Measurements from ENCODE around the gene SLC5A6. TPM values are rescaled to one million over a fixed set of nuclear protein-coding genes. Genes with fewer than 3 reads are reported as not detected.
"Not testable (repeated sequence)": the region's sequence is repeated elsewhere in the genome, so short reads cannot be mapped to it uniquely, and the experiment has no call there.

Gene SLC5A6
- polyA plus RNA-seq, 1 donor, result 148 TPM

GRCh38 chr2:27175781-27176180 is 36.3 kb downstream of the SLC5A6 start:
- H3K27me3 ChIP-seq (ENCODE audit: control insufficient read depth, insufficient read depth, low read length); H3K27ac ChIP-seq (ENCODE audit: low read length); H3K4me3 ChIP-seq (ENCODE audit: low read length); H3K4me1 ChIP-seq (ENCODE audit: control insufficient read depth, insufficient read depth, low read length); H3K9me3 ChIP-seq (ENCODE audit: control insufficient read depth, low read depth, low read length); H3K36me3 ChIP-seq (ENCODE audit: control insufficient read depth, insufficient read depth, low read length); DNase-seq: not testable (repeated sequence)
- WGBS (ENCODE audit: insufficient coverage, low lambda C conversion rate), result no CpG with 5 or more reads among the region's 4 CpGs

GRCh38 chr2:27175330-27175729 is 36.7 kb downstream of the SLC5A6 start:
- H3K4me3 ChIP-seq (ENCODE audit: low read length), result no peak overlapping the region
- 76% methylated on average over 3 of the region's 8 CpGs for WGBS (ENCODE audit: insufficient coverage, low lambda C conversion rate)
- peaks cover 5% of the 10 kb centered on the region for H3K27me3 ChIP-seq (ENCODE audit: control insufficient read depth, insufficient read depth, low read length)
- H3K4me1 ChIP-seq (ENCODE audit: control insufficient read depth, insufficient read depth, low read length), result no peaks in the 10 kb centered on the region
- DNase-seq, result no peak
- H3K36me3 ChIP-seq (ENCODE audit: control insufficient read depth, insufficient read depth, low read length), result no peaks in the 10 kb centered on the region
- no peaks in the 10 kb centered on the region for H3K9me3 ChIP-seq (ENCODE audit: control insufficient read depth, low read depth, low read length)
- H3K27ac ChIP-seq (ENCODE audit: low read length), result no peak overlapping the region

GRCh38 chr2:27174638-27175037 is 37.4 kb downstream of the SLC5A6 start:
- Histone ChIP-seq H3K4me3 (ENCODE audit: low read length) (no peak overlapping the region), H3K27ac (ENCODE audit: low read length) (no peak overlapping the region), H3K27me3 (ENCODE audit: control insufficient read depth, insufficient read depth, low read length) (peaks cover 3% of the 10 kb centered on the region), H3K36me3 (ENCODE audit: control insufficient read depth, insufficient read depth, low read length) (no peaks in the 10 kb centered on the region), H3K9me3 (ENCODE audit: control insufficient read depth, low read depth, low read length) (no peaks in the 10 kb centered on the region), H3K4me1 (ENCODE audit: control insufficient read depth, insufficient read depth, low read length) (no peaks in the 10 kb centered on the region)
- DNase-seq, result no peak
- 92% methylated on average over 3 of the region's 6 CpGs for WGBS (ENCODE audit: insufficient coverage, low lambda C conversion rate)

- Histone ChIP-seq H3K36me3 (ENCODE audit: control insufficient read depth, insufficient read depth, low read length) (no peaks in the 10 kb centered on the region), H3K4me1 (ENCODE audit: control insufficient read depth, insufficient read depth, low read length) (no peaks in the 10 kb centered on the region), H3K9me3 (ENCODE audit: control insufficient read depth, low read depth, low read length) (no peaks in the 10 kb centered on the region), H3K4me3 (ENCODE audit: low read length) (no peak overlapping the region), H3K27ac (ENCODE audit: low read length) (no peak overlapping the region), H3K27me3 (ENCODE audit: control insufficient read depth, insufficient read depth, low read length) (peaks cover 3% of the 10 kb centered on the region)
- no CpG with 5 or more reads among the region's 8 CpGs for WGBS (ENCODE audit: insufficient coverage, low lambda C conversion rate)
- peak; percentile 19 to 60 for DNase-seq
Observed at GRCh38 chr2:27171351-27171848, 40.7 kb downstream of the SLC5A6 start.

GRCh38 chr2:27170581-27171337 is 41.3 kb downstream of the SLC5A6 start:
- H3K27ac ChIP-seq (ENCODE audit: low read length), result no peak overlapping the region
- H3K27me3 ChIP-seq (ENCODE audit: control insufficient read depth, insufficient read depth, low read length), result peaks cover 3% of the 10 kb centered on the region
- H3K4me3 ChIP-seq (ENCODE audit: low read length), result no peak overlapping the region
- DNase-seq, result no peak
- H3K36me3 ChIP-seq (ENCODE audit: control insufficient read depth, insufficient read depth, low read length), result no peaks in the 10 kb centered on the region
- WGBS (ENCODE audit: insufficient coverage, low lambda C conversion rate), result 83% methylated on average over 2 of the region's 6 CpGs
- no peaks in the 10 kb centered on the region for H3K9me3 ChIP-seq (ENCODE audit: control insufficient read depth, low read depth, low read length)
- H3K4me1 ChIP-seq (ENCODE audit: control insufficient read depth, insufficient read depth, low read length), result no peaks in the 10 kb centered on the region

GRCh38 chr2:27164960-27165763 is 46.9 kb downstream of the SLC5A6 start:
- DNase-seq, result no peak
- no peaks in the 10 kb centered on the region for H3K9me3 ChIP-seq (ENCODE audit: control insufficient read depth, low read depth, low read length)
- H3K4me3 ChIP-seq (ENCODE audit: low read length), result no peak overlapping the region
- no peaks in the 10 kb centered on the region for H3K4me1 ChIP-seq (ENCODE audit: control insufficient read depth, insufficient read depth, low read length)
- H3K27ac ChIP-seq (ENCODE audit: low read length), result no peak overlapping the region
- H3K27me3 ChIP-seq (ENCODE audit: control insufficient read depth, insufficient read depth, low read length), result no peaks in the 10 kb centered on the region
- WGBS (ENCODE audit: insufficient coverage, low lambda C conversion rate), result no CpG with 5 or more reads among the region's 8 CpGs
- no peaks in the 10 kb centered on the region for H3K36me3 ChIP-seq (ENCODE audit: control insufficient read depth, insufficient read depth, low read length)

- no CpG with 5 or more reads among the region's 15 CpGs for WGBS (ENCODE audit: insufficient coverage, low lambda C conversion rate)
Observed at GRCh38 chr2:27162151-27163121, 49.6 kb downstream of the SLC5A6 start.

GRCh38 chr2:27160191-27160590 is 51.9 kb downstream of the SLC5A6 start:
- H3K27ac ChIP-seq (ENCODE audit: low read length), result no peak overlapping the region
- 80% methylated on average over 1 of the region's 9 CpGs for WGBS (ENCODE audit: insufficient coverage, low lambda C conversion rate)

More at GRCh38 chr2:27162151-27163121, 49.6 kb downstream of the SLC5A6 start:
- Histone ChIP-seq H3K9me3 (ENCODE audit: control insufficient read depth, low read depth, low read length) (no peaks in the 10 kb centered on the region), H3K4me3 (ENCODE audit: low read length) (no peak overlapping the region), H3K27ac (ENCODE audit: low read length) (no peak overlapping the region), H3K36me3 (ENCODE audit: control insufficient read depth, insufficient read depth, low read length) (no peaks in the 10 kb centered on the region), H3K4me1 (ENCODE audit: control insufficient read depth, insufficient read depth, low read length) (no peaks in the 10 kb centered on the region), H3K27me3 (ENCODE audit: control insufficient read depth, insufficient read depth, low read length) (no peaks in the 10 kb centered on the region)
- no peak for DNase-seq

GRCh38 chr2:27159271-27159670 is 52.8 kb downstream of the SLC5A6 start:
- Histone ChIP-seq H3K9me3 (ENCODE audit: control insufficient read depth, low read depth, low read length) (no peaks in the 10 kb centered on the region), H3K27me3 (ENCODE audit: control insufficient read depth, insufficient read depth, low read length) (no peaks in the 10 kb centered on the region), H3K27ac (ENCODE audit: low read length) (no peak overlapping the region), H3K36me3 (ENCODE audit: control insufficient read depth, insufficient read depth, low read length) (no peaks in the 10 kb centered on the region), H3K4me3 (ENCODE audit: low read length) (no peak overlapping the region), H3K4me1 (ENCODE audit: control insufficient read depth, insufficient read depth, low read length) (no peaks in the 10 kb centered on the region)
- no peak for DNase-seq
- no CpG with 5 or more reads among the region's 6 CpGs for WGBS (ENCODE audit: insufficient coverage, low lambda C conversion rate)

More at GRCh38 chr2:27160191-27160590, 51.9 kb downstream of the SLC5A6 start:
- Histone ChIP-seq H3K4me1 (ENCODE audit: control insufficient read depth, insufficient read depth, low read length) (no peaks in the 10 kb centered on the region), H3K36me3 (ENCODE audit: control insufficient read depth, insufficient read depth, low read length) (no peaks in the 10 kb centered on the region), H3K27me3 (ENCODE audit: control insufficient read depth, insufficient read depth, low read length) (no peaks in the 10 kb centered on the region), H3K4me3 (ENCODE audit: low read length) (no peak overlapping the region), H3K9me3 (ENCODE audit: control insufficient read depth, low read depth, low read length) (no peaks in the 10 kb centered on the region)
- no peak for DNase-seq

GRCh38 chr2:27158468-27158867 is 53.6 kb downstream of the SLC5A6 start:
- Histone ChIP-seq H3K27me3 (ENCODE audit: control insufficient read depth, insufficient read depth, low read length) (no peaks in the 10 kb centered on the region), H3K9me3 (ENCODE audit: control insufficient read depth, low read depth, low read length) (no peaks in the 10 kb centered on the region), H3K36me3 (ENCODE audit: control insufficient read depth, insufficient read depth, low read length) (no peaks in the 10 kb centered on the region), H3K4me3 (ENCODE audit: low read length) (no peak overlapping the region), H3K27ac (ENCODE audit: low read length) (no peak overlapping the region), H3K4me1 (ENCODE audit: control insufficient read depth, insufficient read depth, low read length) (no peaks in the 10 kb centered on the region)
- no peak for DNase-seq
- no CpG with 5 or more reads among the region's 6 CpGs for WGBS (ENCODE audit: insufficient coverage, low lambda C conversion rate)
